Measurements from ENCODE around the gene HSD11B2. TPM values are rescaled to one million over a fixed set of nuclear protein-coding genes. Genes with fewer than 3 reads are reported as not detected.
"Not testable (repeated sequence)": the region's sequence is repeated elsewhere in the genome, so short reads cannot be mapped to it uniquely, and the experiment has no call there.

Gene HSD11B2
- total RNA-seq, 1 experiment from 2014 or later: 0.61 TPM

DNA sequence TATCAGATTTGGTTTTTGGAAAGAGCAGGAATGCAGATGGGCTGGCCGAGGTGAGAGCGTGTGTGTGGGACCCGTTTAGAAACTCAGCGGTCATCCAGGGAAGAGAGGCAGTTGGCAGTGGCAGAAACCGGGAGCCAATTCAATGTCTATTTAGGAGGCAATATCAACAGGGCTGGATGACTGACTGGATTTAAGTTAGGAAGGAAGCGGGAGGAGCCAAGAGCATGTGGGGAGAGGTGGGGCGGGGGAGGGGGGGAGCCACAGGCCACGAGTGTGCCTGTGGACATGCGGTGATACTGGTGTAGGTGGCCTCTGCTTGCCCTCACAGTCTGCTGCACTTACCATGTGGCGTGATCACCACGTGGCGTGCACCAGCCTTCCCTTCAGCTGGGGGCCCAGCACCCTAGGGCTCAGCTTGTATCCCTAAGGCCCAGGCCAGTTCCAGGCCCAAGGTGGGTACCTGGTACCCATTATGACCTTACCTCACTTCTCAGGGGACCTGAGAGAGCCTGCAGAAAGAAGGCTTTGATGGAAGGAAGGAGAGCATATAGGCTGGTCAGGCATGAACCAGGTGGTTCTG is 26.9 kb upstream of the HSD11B2 start:
- Histone ChIP-seq H3K4me1 (peaks cover 22% of the 10 kb centered on the region), H3K36me3 (no peaks in the 10 kb centered on the region), H3K9me3 (replicated peaks) (no peaks in the 10 kb centered on the region), H3K27ac (no peak overlapping the region), H3K27me3 (no peaks in the 10 kb centered on the region), H3K4me3 (no peak overlapping the region)
- DNase-seq: no peak

DNA sequence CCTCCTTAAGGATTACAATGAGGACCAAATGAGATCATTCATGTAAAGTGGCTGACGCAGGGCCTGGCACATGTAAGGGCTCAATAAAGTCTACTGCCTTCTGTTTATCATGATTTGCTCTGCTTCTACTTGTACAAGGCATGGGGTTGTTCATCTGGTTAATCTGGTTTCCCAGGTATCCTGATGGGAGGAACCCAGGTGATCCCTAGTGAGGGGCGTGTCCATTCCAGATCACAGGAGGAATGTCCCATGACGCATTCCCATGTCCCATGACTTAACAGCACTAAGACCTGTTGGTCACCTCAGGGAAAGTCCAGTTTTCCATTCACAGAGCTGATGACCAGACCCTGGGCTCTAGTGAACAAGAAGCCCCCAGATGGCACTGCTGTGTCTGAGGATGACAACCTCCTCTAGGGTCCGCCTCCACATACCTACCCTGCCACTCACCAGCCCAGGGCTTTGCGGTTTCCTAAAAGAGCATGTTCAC is 26.1 kb upstream of the HSD11B2 start:
- H3K36me3 ChIP-seq: no peaks in the 10 kb centered on the region
- H3K27ac ChIP-seq: no peak overlapping the region
- no peaks in the 10 kb centered on the region for H3K9me3 ChIP-seq (replicated peaks)
- no peak overlapping the region for H3K4me3 ChIP-seq
- H3K4me1 ChIP-seq: peaks cover 18% of the 10 kb centered on the region
- H3K27me3 ChIP-seq: no peaks in the 10 kb centered on the region
- no peak for DNase-seq

- H3K27me3 ChIP-seq: no peaks in the 10 kb centered on the region
- H3K4me1 ChIP-seq: peaks cover 12% of the 10 kb centered on the region
- no peaks in the 10 kb centered on the region for H3K9me3 ChIP-seq (replicated peaks)
- H3K27ac ChIP-seq: no peak overlapping the region
- no peaks in the 10 kb centered on the region for H3K36me3 ChIP-seq
- no peak for DNase-seq
- no peak overlapping the region for H3K4me3 ChIP-seq
Observed at GRCh38 chr16:67405336-67405735, 25.6 kb upstream of the HSD11B2 start.

- H3K36me3 ChIP-seq: no peaks in the 10 kb centered on the region
- no peak overlapping the region for H3K4me3 ChIP-seq
- H3K4me1 ChIP-seq: peaks cover 10% of the 10 kb centered on the region
- no peaks in the 10 kb centered on the region for H3K9me3 ChIP-seq (replicated peaks)
- no peaks in the 10 kb centered on the region for H3K27me3 ChIP-seq
- DNase-seq: peak in 1 of 2 experiments; percentile 49
- peak overlapping the region; percentile 36 for H3K27ac ChIP-seq
Observed at GRCh38 chr16:67406111-67406971, 24.6 kb upstream of the HSD11B2 start.

DNA sequence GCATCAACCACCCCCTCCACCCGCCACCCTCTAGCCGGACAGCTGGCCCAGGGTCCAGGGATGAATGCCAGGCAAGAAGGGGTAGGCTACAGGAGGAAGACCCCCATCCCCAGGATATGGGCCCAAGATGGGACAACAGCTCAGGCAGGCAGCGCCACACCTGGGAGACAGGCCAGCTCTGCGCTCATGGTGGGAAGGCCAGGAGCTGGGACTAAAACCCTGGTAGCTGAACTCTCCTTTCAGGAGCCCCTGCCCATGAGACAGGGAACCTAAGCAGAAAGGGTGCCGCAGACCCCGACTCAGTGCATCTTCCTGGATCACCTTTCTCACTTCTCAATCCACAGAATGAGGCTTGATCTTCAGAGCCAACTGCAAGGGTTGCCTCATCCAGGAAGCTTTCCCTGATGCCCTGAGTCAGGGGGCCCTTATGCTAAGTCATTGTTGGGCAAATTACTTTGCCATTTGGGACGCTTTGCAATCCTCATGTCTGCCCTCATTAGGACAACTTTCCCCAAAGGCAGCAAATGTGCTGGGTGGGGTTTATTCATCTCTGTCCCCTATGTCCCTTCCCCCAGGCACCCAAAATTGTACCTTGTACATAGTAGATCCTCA is 23.6 kb upstream of the HSD11B2 start:
- DNase-seq: no peak

DNA sequence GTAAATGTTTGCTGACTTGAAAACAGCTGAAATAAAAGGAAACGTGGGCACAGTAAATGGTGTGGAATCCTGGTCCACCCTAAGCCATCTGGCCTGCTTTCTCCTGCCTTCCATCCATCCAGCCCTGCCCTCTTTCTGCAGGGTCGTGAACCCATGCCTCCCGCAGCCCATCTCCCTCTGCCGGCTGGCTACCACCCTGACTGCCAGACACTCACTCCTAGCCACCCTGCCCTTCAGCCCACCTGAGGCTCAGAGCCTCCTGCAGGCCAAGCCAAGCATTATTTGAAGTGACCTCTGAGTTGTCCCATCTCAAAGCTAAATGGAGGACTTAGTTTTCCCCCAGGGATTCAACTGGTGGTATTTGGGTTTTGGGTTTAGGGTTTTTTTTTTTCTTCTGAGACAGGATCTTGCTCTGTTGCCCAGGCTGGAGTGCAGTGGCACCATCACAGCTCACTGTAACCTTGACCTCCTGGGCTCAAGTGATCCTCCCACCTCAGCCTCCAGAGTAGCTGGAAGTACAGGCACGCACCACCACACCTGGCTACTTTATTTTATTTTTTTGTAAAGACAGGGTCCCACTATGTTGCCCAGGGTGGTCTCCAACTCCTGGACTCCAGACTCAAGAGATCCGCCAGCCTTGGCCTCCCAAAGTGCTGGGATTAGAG is 23.0 kb upstream of the HSD11B2 start:
- H3K9me3 ChIP-seq (replicated peaks): no peaks in the 10 kb centered on the region
- H3K4me1 ChIP-seq: peaks cover 10% of the 10 kb centered on the region
- H3K27me3 ChIP-seq: no peaks in the 10 kb centered on the region
- DNase-seq: no peak
- no peak overlapping the region for H3K27ac ChIP-seq
- H3K4me3 ChIP-seq: no peak overlapping the region
- no peaks in the 10 kb centered on the region for H3K36me3 ChIP-seq

More for the DNA sequence above, 23.6 kb upstream of the HSD11B2 start:
- Histone ChIP-seq H3K36me3 (no peaks in the 10 kb centered on the region), H3K4me1 (peaks cover 10% of the 10 kb centered on the region), H3K27ac (peak overlapping the region; percentile 36), H3K27me3 (no peaks in the 10 kb centered on the region), H3K4me3 (no peak overlapping the region), H3K9me3 (replicated peaks) (no peaks in the 10 kb centered on the region)

GRCh38 chr16:67409631-67410030 is 21.3 kb upstream of the HSD11B2 start:
- no peak for DNase-seq

DNA sequence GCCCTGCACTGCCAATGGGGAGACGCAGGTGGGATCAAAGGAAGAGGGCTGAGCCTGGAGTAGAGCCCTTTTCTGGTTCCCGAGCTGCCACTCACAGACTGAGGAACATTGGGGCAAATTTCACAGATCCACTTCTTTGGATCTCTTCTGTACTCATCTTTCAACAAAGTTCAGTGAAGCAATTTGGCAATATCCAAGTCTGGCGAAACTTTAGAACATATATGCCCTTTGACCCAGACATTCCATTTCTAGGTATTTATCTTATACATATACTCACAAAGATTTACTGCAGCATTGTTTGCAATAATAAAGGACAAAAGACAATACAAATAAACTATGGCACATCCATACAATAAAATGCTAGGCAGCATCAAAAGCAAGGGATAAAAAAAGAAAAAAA is 19.6 kb upstream of the HSD11B2 start:
- 0 out of 2 replicates have a peak, but pooled peaks cover 5% of the 10 kb centered on the region for H3K27me3 ChIP-seq
- H3K27ac ChIP-seq: no peak overlapping the region
- H3K9me3 ChIP-seq (replicated peaks): no peaks in the 10 kb centered on the region
- DNase-seq: no peak
- H3K4me3 ChIP-seq: no peak overlapping the region
- no peaks in the 10 kb centered on the region for H3K36me3 ChIP-seq
- H3K4me1 ChIP-seq: peaks cover 8% of the 10 kb centered on the region

More at GRCh38 chr16:67409631-67410030, 21.3 kb upstream of the HSD11B2 start:
- no peaks in the 10 kb centered on the region for H3K9me3 ChIP-seq (replicated peaks)
- peaks cover 10% of the 10 kb centered on the region for H3K4me1 ChIP-seq
- H3K27me3 ChIP-seq: no peaks in the 10 kb centered on the region
- no peaks in the 10 kb centered on the region for H3K36me3 ChIP-seq
- H3K4me3 ChIP-seq: no peak overlapping the region
- no peak overlapping the region for H3K27ac ChIP-seq

DNA sequence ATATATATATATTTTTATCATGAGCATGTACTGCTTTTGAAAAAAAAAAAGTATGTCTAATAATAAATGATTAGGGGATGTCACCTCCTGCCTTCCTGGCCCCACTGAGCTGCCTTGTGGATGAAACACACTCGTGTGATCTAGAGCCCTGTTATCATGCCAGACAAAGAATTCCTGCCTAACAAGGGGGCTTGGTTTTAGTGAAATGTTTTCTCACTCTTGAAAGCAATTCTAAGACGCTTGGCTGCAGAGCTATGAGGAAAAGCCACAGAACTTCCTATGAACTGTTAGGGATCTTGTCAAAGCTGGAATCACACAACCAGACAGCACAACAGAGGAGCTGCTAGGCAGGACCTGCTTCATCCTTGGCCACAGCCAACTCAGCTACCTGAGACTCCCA is 18.6 kb upstream of the HSD11B2 start:
- DNase-seq: no peak
- no peak overlapping the region for H3K27ac ChIP-seq
- H3K4me1 ChIP-seq: no peaks in the 10 kb centered on the region
- H3K4me3 ChIP-seq: no peak overlapping the region
- H3K27me3 ChIP-seq: peaks cover 5% of the 10 kb centered on the region; the same call in 1 of the 2 replicates
- no peaks in the 10 kb centered on the region for H3K36me3 ChIP-seq
- H3K9me3 ChIP-seq (replicated peaks): no peaks in the 10 kb centered on the region

GRCh38 chr16:67413978-67414911 is 16.7 kb upstream of the HSD11B2 start:
- H3K36me3 ChIP-seq: no peaks in the 10 kb centered on the region
- H3K9me3 ChIP-seq (replicated peaks): no peaks in the 10 kb centered on the region
- peaks cover 5% of the 10 kb centered on the region; the same call in 1 of the 2 replicates for H3K27me3 ChIP-seq
- DNase-seq: no peak
- no peak overlapping the region for H3K27ac ChIP-seq
- no peak overlapping the region for H3K4me3 ChIP-seq
- peaks cover 1% of the 10 kb centered on the region; the same call in 1 of the 2 replicates for H3K4me1 ChIP-seq

DNA sequence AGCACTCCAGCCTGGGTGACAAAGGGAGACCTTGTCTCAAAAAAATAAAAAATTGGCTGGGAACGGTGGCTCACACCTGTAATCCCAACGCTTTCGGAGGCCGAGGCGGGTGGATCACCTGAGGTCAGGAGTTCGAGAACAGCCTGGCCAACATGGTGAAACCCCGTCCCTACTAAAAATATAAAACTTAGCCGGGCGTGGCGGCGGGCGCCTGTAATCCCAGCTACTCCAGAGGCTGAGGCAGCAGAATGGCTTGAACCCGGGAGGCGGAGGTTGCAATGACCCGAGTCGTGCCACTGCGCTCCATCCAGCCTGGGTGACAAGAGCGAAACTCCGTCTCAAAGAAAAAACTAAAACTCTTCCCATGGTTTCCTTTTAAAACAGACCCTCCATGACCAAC is 15.5 kb upstream of the HSD11B2 start:
- not testable (repeated sequence) for H3K4me1 ChIP-seq; H3K27me3 ChIP-seq; H3K4me3 ChIP-seq; H3K9me3 ChIP-seq (replicated peaks); DNase-seq; H3K36me3 ChIP-seq; H3K27ac ChIP-seq

DNA sequence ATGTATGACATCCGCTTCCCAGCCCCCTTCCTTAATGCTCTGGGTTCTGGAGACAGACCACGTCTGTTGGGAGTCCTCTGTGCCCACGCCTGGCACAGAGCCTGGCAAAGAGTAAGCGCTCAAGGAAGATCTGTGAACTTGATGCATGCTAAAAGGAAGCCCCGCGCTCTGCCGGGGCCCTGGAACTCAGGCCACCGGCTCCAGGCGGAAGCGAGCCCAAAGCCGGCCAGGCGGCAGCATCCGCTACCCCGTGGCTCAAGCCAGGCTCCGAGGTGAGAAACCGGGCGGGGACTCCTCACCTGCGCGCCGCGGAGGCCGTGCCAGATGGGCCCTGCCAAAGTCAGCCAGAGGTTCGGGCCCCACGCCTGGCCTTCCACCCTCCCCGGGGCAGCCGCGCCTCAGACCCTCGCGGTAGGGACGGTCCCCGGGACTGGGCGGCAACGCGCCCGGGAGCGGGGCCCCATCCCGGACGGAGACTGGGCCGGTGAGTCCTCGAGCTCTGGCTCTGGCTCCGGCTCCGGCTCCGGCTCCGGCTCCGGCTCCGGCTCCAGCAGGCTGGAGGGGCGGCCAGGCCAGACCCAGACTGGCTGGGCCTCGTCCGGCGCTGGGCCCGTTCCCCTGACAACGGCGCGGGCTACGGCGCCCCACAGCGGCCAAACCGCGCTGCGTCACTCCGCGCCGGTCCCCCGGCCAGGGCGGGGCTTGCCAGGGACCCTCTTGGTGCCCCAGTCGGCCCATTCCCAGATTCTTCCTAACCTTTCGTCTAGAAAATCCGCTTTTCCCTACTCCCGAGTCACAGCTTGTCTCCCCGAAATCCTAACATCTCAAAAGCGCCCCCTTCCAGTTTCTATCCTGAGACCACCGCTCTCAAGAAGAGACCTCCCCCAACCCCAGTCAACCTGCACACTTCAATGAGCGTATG is 14.8 kb upstream of the HSD11B2 start, which contains the start of gene ZDHHC1:
Gene ZDHHC1 (minus strand): TSS at position 606 of the 922 bp plus-strand sequence. CDS start 8,702 bp downstream, outside the sequence.
- Histone ChIP-seq H3K4me1 (peaks cover 7% of the 10 kb centered on the region), H3K36me3 (no peaks in the 10 kb centered on the region), H3K27ac (no peak within 1 kb of the TSS), H3K27me3 (peaks cover 5% of the 10 kb centered on the region; the same call in 1 of the 2 replicates), H3K9me3 (replicated peaks) (no peaks in the 10 kb centered on the region), H3K4me3 (peak within 1 kb of the TSS; percentile 52)
- peak in 1 of 2 experiments; percentile 59 for DNase-seq

Data from SJCRH30 (cell line).